ENCODE results near the gene TNFSF15. TPM values are rescaled to one million over a fixed set of nuclear protein-coding genes. Genes with fewer than 3 reads are reported as not detected.

The TNFSF15 gene
- total and polyA plus RNA-seq, 2 donors (not counting 3 experiments of a cell fraction or from before 2014, with no cell fraction given), result 8.4 to 14.3 TPM

- intact Hi-C loops (cut with micrococcal nuclease) (no loop called here), dilution Hi-C loops (cut with MboI; ENCODE audit: extremely low pct_ligation_motif_present, low sequenced_read_pairs) (no loop called here)
- H3K27ac ChIP-seq (ENCODE audit: insufficient read depth, low read depth, low read length), result no peak overlapping the region
- no peaks in the 10 kb centered on the region for H3K27me3 ChIP-seq (ENCODE audit: control insufficient read depth in 2 of 2, insufficient read depth in 2 of 2, low read length in 2 of 2)
- no peaks in the 10 kb centered on the region for H3K36me3 ChIP-seq (ENCODE audit: control insufficient read depth in 2 of 2, extremely low read depth in 1 of 2, insufficient read depth in 2 of 2, low read length in 2 of 2)
- no peak for TF ChIP-seq CTCF (IDR thresholded peaks at IDR 0.05; ENCODE audit: extremely low read depth in 1 of 2, insufficient read depth in 1 of 2, low read depth in 1 of 2, low read length in 2 of 2)
- no peak for TF ChIP-seq FOS (IDR thresholded peaks at IDR 0.05; ENCODE audit: borderline replicate concordance, insufficient read depth, low read length)
- TF ChIP-seq MYC (IDR thresholded peaks at IDR 0.05; ENCODE audit: low read depth, low read length), result no peak
- no peak for TF ChIP-seq JUN (IDR thresholded peaks at IDR 0.05; ENCODE audit: borderline replicate concordance, insufficient read depth, insufficient read length, low read depth)
- TF ChIP-seq MAX (IDR thresholded peaks at IDR 0.05; ENCODE audit: insufficient read depth, insufficient read length), result no peak
- no peak for TF ChIP-seq POLR2AphosphoS5 (IDR thresholded peaks at IDR 0.05; ENCODE audit: insufficient read depth, low read depth, low read length)
- TF ChIP-seq GATA2 (IDR thresholded peaks at IDR 0.05; ENCODE audit: insufficient read depth, insufficient read length, low read depth, low read length), result no peak
- no peak for TF ChIP-seq POLR2A (IDR thresholded peaks at IDR 0.05; ENCODE audit: low read depth, low read length)
- TF ChIP-seq EZH2 (IDR thresholded peaks at IDR 0.05; ENCODE audit: borderline replicate concordance, low read depth, low read length, severe bottlenecking), result no peak
- H4K20me1 ChIP-seq (replicated peaks; ENCODE audit: control insufficient read depth, extremely low read depth, insufficient read depth, low read length), result no peaks in the 10 kb centered on the region
- no peaks in the 10 kb centered on the region for H3K9me1 ChIP-seq (replicated peaks; ENCODE audit: control insufficient read depth, extremely low read depth, insufficient read depth, low read length)
- BruUV-seq (replicated peaks), result no TSS peak
- no peaks in the 10 kb centered on the region for H3K9me3 ChIP-seq (replicated peaks; ENCODE audit: control insufficient read depth, insufficient read depth, low read length)
- H3K4me2 ChIP-seq (ENCODE audit: insufficient read depth, low read length), result no peak overlapping the region
- ChIA-PET CTCF (interaction anchor here (3.1 kb wide), 1 partner anchor 160 kb away, joined by 16 read pairs; no protein-coding TSS in a partner anchor), POLR2A (no interaction called here)
- no peak overlapping the region for H3K9ac ChIP-seq (replicated peaks; ENCODE audit: extremely low read depth, insufficient read depth, low read length)
- FAIRE-seq (no peak), DNase-seq (ENCODE audit: low read depth, low spot score) (no peak)
- H2AFZ ChIP-seq (ENCODE audit: low read depth, low read length), result no peak overlapping the region
- H3K4me3 ChIP-seq (replicated peaks in 1 of 3; ENCODE audit: insufficient read depth in 1 of 3, low read depth in 1 of 3, low read length in 3 of 3), result no peak overlapping the region
- no peaks in the 10 kb centered on the region for H3K79me2 ChIP-seq (ENCODE audit: control insufficient read depth, insufficient read depth, low read length)
- H3K4me1 ChIP-seq (ENCODE audit: control insufficient read depth, extremely low read depth, insufficient read depth, low read length), result peaks cover 9% of the 10 kb centered on the region
Measured at GRCh38 chr9:114746591-114747346, 59.1 kb downstream of the TNFSF15 start.
